ENCODE results near the gene CFAP68.

The CFAP68 gene

GRCh38 chr11:111870886-111871692, 8.3 kb upstream of the CFAP68 start, which contains the start of gene ALG9 (continued):
- TF ChIP-seq ZNF366 (tag by site-specific recombination; conservative IDR thresholded peaks at IDR 0.05), result no peak
- TF ChIP-seq PRDM6 (tag by site-specific recombination; IDR thresholded peaks at IDR 0.05), result no peak
- peak; percentile 69 for TF ChIP-seq ZBTB26 (tag by site-specific recombination; optimal IDR thresholded peaks at IDR 0.05)
- peak; percentile 41 for TF ChIP-seq ZNF610 (tag by site-specific recombination; IDR thresholded peaks at IDR 0.05; ENCODE audit: borderline replicate concordance)
- peak; percentile 66; the same call in 1 of the 2 replicates for TF ChIP-seq KLF8 (tag by site-specific recombination; IDR thresholded peaks at IDR 0.05)
- TF ChIP-seq ZXDB (tag by site-specific recombination; IDR thresholded peaks at IDR 0.05), result 0 out of 2 replicates have a peak, but pooled peaks have one; percentile 30
- TF ChIP-seq ZNF704 (tag by site-specific recombination; IDR thresholded peaks at IDR 0.05), result no peak
- no peak for TF ChIP-seq ZNF596 (tag by site-specific recombination; IDR thresholded peaks at IDR 0.05)
- TF ChIP-seq KLF10 (tag by site-specific recombination; IDR thresholded peaks at IDR 0.05), result peak; percentile 46; the same call in 1 of the 2 replicates
- TF ChIP-seq ZBTB17 (tag by site-specific recombination; IDR thresholded peaks at IDR 0.05), result peak; percentile 92
- peak; percentile 53 for TF ChIP-seq SP7 (tag by site-specific recombination; IDR thresholded peaks at IDR 0.05)
- TF ChIP-seq CTCF (tag by site-specific recombination; IDR thresholded peaks at IDR 0.05), result peak; percentile 44; the same call in 1 of the 2 replicates
- no peak for TF ChIP-seq ZNF707 (tag by site-specific recombination; IDR thresholded peaks at IDR 0.05)
- peak; percentile 60 for TF ChIP-seq ZBTB48 (tag by site-specific recombination; IDR thresholded peaks at IDR 0.05)
- no peak for TF ChIP-seq ZNF404 (tag by site-specific recombination; IDR thresholded peaks at IDR 0.05)
- TF ChIP-seq ZNF248 (tag by site-specific recombination; IDR thresholded peaks at IDR 0.05), result no peak
- peak; percentile 78 for TF ChIP-seq PBX3 (CRISPR knock-in tag; IDR thresholded peaks at IDR 0.05)
- TF ChIP-seq PATZ1 (tag by site-specific recombination; IDR thresholded peaks at IDR 0.05), result peak; percentile 35; the same call in 1 of the 2 replicates
- TF ChIP-seq OVOL3 (tag by site-specific recombination; IDR thresholded peaks at IDR 0.05), result no peak
- no peak for TF ChIP-seq ZNF488 (tag by site-specific recombination; IDR thresholded peaks at IDR 0.05)
- 0 out of 2 replicates have a peak, but pooled peaks have one; percentile 18 for TF ChIP-seq ZNF561 (tag by site-specific recombination; IDR thresholded peaks at IDR 0.05; ENCODE audit: borderline replicate concordance)
- no peak for TF ChIP-seq GLI4 (tag by site-specific recombination; IDR thresholded peaks at IDR 0.05)
- TF ChIP-seq ZNF24 (tag by site-specific recombination; IDR thresholded peaks at IDR 0.05), result no peak
- TF ChIP-seq ZBTB7A (tag by site-specific recombination; IDR thresholded peaks at IDR 0.05; ENCODE audit: low read depth), result no peak
- TF ChIP-seq PRDM10 (tag by site-specific recombination; IDR thresholded peaks at IDR 0.05), result peak; percentile 40
